GF-D8 (cell line): Measurements from ENCODE around the gene EDEM1.
"Not testable (repeated sequence)": the region's sequence is repeated elsewhere in the genome, so short reads cannot be mapped to it uniquely, and the experiment has no call there.

Source experiments
- DNase-seq: peaks from one replicate; lab custom pipeline; 2025; lab: John Stamatoyannopoulos, UW

Gene EDEM1

DNA sequence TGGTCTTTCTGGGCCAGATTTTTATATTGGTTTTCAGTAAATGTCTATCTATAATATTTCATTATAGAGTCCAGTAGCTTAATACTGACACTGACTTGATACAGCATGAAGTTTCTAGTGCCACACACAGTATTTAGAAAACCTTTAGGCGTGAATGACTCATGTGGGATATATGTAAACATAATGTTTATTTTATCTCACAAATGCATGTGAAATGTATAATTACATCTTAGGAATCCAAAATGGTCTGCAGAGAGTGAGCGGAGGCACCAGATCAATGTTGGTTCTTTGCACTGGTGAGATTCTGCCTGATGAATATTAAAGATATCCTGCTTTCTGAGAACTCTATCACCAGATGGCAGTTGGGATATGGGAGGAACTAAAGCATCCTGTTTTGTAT is 8.5 kb upstream of the EDEM1 start:
- DNase-seq: not testable (repeated sequence)

- peak; percentile 74 for DNase-seq
Measured at GRCh38 chr3:5181469-5182141, 5.9 kb upstream of the EDEM1 start.

DNA sequence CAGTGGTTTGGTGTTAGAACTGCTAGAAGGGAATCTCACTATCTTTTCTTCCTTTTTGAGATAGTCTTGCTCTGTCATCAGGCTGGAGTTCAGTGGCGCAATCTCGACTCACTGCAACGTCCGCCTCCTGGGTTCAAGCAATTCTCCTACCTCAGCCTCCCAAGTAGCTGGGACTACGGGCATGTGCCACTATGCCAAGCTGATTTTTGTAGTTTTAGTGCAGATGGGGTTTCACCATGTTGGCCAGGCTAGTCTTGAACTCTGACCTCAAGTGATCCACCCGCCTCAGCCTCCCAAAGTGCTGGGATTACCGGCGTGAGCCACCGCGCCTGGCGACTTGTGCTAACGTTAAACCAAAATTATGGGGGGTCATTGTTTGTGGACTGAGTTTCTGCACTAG is 3.8 kb upstream of the EDEM1 start:
- not testable (repeated sequence) for DNase-seq

GRCh38 chr3:5184499-5184898 is 3.0 kb upstream of the EDEM1 start:
- no peak for DNase-seq

DNA sequence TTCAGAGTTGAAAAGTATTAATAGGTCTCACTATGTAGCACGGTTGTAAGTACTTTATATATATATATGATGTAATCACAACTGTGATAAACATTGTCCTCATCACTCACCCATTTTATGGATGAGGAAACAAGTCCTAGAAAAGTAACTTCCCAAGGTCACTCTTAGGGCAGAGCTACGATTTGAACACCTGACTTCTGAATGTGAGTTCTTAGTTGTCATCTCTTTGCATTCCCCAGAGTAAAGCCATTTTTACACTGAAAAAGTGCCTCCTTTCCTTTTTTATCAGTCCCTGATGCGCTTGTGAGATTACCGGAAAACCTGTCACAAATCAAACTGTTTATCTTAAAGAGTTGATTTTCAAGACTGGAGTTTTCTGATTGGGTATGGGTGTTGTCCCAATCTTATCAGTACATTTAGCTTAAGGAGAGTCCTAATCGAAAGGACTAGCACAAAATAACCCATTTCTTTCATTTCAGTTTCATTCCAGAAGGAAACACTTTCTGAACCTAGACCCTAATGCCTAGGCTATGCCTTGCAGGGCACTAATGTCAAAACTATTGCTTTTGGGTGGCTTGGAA is 2.3 kb upstream of the EDEM1 start:
- DNase-seq: no peak

GRCh38 chr3:5186089-5186857 is 1.2 kb upstream of the EDEM1 start:
- peak; percentile 97 for DNase-seq

DNA sequence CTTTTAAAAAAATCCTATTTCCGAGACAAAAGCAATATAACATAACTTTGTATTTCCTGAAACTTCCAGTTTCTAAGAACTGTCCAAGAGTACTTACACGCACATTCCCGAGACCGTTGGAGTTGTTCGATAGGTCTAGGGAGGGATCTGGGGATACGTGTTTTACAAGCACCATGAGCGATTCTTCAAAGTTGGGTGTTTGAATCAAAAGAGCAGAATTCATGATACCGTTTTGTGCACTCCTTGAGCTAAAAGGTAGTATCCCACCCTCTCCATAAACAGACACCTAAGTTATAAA is 700 bp upstream of the EDEM1 start:
- no peak for DNase-seq

- DNase-seq: no peak
Measured at GRCh38 chr3:5187920-5188418, 462 bp downstream of the EDEM1 start.

DNA sequence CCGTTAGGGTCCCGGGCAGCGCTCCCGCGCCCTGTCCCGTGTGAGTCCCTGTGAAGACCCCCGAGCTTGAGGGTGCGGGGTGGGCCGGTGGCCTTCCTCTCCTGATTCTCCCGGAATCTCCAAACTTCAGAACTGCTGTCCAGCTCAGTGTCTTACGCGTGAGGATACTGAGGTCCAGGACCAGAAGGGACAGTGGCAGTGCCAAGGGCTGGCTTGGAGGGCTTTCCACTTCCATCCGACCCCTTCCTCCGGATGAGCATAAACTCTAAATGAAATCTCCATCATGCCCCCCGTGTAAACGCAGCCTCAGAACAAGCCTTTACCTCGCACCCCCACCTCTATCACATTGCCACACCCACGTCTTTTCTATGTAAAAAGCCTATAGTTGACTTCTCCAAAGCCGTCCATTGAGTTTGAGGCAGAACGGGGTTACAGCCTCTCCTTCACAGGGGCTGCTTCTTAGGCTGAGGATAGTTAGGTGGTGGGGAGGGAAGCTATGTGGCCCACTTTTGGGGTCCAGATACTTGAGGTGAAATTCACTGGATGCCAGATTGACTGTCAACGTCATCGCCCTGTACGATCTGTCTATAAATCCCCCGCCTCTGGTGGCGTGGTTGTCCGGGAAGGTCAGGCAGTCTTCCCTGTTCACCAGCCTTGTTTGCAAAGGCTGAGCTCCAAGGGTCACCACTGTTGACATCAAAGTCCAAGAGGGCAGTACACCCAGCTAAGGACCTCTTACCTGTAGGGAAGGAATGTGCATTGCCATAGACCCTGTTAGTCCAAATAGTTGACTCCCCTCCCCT is 1.1 kb downstream of the EDEM1 start:
- peak; percentile 26 for DNase-seq

DNA sequence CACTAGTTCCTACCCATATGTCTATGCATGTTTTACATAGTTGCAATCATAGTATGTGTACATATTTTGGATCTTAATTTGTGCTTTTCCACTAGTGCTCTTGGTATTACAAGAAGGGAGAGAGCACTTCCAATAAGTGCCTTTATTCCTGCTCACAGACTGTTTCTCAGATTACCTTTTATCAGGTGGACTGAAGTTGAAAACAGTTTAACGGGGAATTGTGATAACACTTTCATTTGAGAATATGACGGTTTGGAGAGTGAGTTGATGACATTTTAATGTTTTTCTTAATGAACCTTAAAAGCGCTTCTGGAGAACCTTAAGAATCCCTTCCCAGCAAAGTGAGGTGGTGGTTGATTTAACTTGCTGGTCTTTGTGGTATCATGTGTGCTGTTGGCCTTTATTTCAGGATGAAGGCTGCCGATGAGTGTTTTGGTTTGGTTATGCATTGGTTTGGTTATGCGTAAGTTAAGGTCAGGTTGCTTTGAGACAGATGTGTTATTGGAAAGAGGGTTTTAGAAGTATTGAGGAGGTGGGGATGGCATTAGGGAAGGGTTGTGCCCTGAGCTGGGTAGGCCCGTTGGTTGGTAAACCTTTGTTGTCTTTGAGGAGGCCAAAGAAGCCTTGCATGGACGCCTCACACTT is 2.8 kb downstream of the EDEM1 start:
- no peak for DNase-seq

DNA sequence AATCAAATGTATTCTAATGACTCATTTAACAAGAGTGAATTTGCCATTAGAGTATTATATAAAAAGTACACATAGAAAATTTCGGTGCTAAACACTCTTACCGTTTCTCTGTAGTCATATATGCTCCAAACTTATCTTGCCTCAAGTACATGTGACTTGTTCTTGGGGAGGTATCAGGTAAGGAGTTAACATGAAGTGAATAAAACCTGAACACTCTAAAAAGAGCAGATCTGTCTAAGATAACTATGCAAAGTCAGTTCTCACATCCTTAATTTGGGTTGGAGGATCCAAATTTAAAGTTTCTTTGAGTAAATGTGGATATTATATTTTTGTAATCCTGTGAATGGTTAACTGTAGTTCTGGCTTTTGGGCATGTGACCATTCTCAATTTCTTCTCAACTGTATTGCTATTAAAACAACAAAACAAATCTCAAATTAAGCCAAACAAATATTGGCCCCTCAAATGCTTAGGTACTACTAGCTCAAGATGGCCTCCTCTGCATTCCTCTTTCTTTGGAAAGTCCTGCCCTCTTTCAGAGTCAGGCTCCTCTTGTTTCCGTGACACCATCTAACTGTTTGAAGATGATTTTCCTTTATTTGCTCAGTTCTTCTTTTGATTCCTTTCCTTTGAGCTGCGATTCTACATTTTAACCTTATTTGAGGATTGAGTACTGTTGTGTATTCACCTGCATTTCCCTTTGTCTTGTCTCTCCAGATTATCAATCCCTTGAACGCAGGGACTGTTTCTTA is 4.2 kb downstream of the EDEM1 start:
- no peak for DNase-seq

DNA sequence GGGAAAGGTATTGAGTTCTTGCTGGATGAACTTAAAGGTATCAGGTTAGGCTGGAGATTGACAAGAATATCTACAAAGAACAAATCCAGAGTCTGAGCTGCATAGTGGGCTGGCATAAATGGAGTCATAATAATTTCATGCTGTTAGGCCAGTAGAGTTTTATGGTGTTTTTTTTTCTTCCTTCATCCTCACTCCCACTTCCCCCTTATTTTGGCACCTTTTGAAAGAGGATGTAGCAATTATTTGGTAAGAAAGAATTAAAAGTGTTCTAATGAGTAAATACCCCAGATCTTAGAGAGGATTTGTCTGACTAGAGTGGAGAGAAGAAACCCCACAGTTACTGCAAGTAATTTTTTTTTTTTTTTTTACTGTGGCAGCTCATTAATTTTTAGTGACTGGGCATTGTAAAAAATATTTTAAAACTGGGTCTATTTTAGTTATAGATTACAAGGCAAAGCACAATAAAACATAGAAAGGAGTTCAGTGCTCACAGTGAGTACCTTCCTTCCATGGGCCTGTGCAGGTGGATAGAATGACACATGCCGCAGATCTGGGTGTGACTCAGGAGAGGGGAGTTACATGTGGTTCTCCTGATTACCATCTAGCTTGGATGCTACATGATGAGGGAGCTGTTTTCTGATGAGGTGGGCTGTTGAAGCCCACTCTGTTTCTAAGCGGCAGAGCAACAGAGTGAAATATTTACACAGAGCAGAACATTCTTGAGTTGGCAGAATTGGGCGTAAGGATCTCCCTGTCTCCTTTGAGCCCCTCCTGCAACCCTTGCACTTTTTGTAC is 5.3 kb downstream of the EDEM1 start:
- peak; percentile 44 for DNase-seq

- no peak for DNase-seq
Measured at GRCh38 chr3:5194341-5194740, 6.8 kb downstream of the EDEM1 start.

DNA sequence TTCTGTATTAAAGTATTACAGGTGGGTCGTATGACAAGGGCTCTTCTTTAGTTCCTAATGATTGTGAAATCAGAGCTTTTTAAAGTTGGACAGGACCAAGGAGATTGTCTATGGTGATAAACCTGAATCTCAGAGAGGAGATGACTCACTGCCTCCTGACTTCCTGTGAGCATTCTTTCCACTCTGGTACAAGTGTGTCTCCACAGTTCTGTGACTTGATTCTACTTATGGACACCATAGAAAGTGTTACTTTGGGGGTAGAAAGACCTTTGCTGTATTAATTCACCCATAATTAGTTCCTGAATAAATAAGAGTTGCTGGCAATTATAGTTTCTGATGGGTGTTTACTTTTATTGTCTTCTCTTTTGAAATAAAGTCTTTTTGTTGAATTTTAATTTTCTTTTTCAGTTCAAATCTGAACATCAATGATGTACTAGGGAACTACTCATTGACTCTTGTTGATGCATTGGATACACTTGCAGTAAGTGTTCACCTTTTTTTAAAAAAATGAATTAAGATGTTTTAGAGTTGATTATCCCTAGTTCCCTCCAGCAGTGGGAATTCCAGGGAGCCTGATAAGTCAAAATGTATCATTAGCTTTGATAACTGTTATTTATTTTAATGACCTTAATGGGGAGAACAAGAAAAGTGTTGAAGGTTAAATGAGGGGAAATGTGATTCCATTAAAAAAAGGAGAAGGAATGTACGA is 7.4 kb downstream of the EDEM1 start:
- DNase-seq: peak; percentile 77

DNA sequence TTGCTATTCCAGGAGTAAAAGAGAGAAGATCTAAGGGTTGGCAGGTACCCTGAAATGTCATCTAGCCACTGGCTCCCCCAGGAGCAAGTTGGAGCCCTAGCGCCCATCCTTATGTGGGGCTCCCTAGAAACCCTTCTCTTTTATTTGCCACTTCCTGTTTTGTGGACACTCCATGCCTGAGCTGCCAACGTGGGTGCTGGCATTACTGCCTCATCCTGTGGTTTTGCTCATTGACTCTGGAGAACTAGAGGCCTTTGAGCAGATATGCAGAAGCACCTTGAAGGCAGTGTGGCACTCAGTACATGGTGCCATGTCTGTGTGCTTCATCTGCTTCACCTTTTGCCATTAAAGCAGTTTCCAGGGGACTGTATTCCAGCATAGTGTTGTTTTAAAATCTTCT is 8.1 kb downstream of the EDEM1 start:
- peak; percentile 76 for DNase-seq

GRCh38 chr3:5197022-5197421 is 9.5 kb downstream of the EDEM1 start:
- no peak for DNase-seq

- peak; percentile 37 for DNase-seq
Measured at GRCh38 chr3:5197470-5198312, 10.2 kb downstream of the EDEM1 start.

DNA sequence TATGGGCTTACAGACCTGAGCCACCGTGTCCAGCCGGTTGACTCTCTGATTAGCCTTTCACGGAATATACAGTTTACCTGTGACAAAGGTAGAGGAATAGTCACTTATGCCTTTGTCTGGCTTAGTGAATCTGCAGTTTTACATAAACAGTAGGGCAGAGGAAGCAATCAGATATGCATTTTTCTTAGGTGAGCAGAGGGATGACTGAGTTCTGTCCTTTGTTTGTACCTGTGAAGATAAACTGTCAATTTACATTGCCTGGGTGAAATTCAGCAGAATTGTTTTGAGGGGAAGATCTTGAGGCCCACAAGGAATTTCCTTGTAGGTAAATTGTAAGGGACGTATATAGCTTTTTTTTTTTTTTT is 10.8 kb downstream of the EDEM1 start:
- DNase-seq: no peak
